ENCODE results near the gene ADARB2. TPM values are rescaled to one million over a fixed set of nuclear protein-coding genes. Genes with fewer than 3 reads are reported as not detected.

The ADARB2 gene
- total and polyA plus RNA-seq, 7 donors, result 0.05 to 0.39 (median 0.15) TPM; not detected in 2

- ATAC-seq, result no peak
- no peak for TF ChIP-seq CTCF (IDR thresholded peaks at IDR 0.05)
- H3K4me3 ChIP-seq, result no peak overlapping the region
- no peak overlapping the region for H3K27ac ChIP-seq
- no peak for DNase-seq
- no peaks in the 10 kb centered on the region for H3K36me3 ChIP-seq (ENCODE audit: insufficient read depth in 1 of 2, low read depth in 1 of 2)
- WGBS, 3 donors, result 94 to 95% (median 95%) methylated on average over 17 of the region's 17 CpGs
- intact Hi-C loops (cut with DNase I), result no loop called here
- H3K9me3 ChIP-seq, result no peaks in the 10 kb centered on the region
- H3K4me1 ChIP-seq, result no peaks in the 10 kb centered on the region
- no peaks in the 10 kb centered on the region for H3K27me3 ChIP-seq (ENCODE audit: insufficient read depth in 3 of 3, low read length in 2 of 3)
Observed at GRCh38 chr10:1589257-1589656, 148.1 kb downstream of the ADARB2 start.

GRCh38 chr10:1582739-1583138, 154.6 kb downstream of the ADARB2 start:
- H3K4me1 ChIP-seq, result no peaks in the 10 kb centered on the region
- no peak overlapping the region for H3K4me3 ChIP-seq
- no peaks in the 10 kb centered on the region for H3K9me3 ChIP-seq
- no peak for TF ChIP-seq CTCF (IDR thresholded peaks at IDR 0.05)
- WGBS, 3 donors, result 56 to 76% (median 70%) methylated on average over 4 of the region's 4 CpGs
- no peak for DNase-seq
- no peak overlapping the region for H3K27ac ChIP-seq
- ATAC-seq, result no peak
- no peaks in the 10 kb centered on the region for H3K36me3 ChIP-seq (ENCODE audit: insufficient read depth in 1 of 2, low read depth in 1 of 2)
- intact Hi-C loops (cut with DNase I), result no loop called here
- H3K27me3 ChIP-seq (ENCODE audit: insufficient read depth in 3 of 3, low read length in 2 of 3), result no peaks in the 10 kb centered on the region

- H3K4me3 ChIP-seq, result no peak overlapping the region
- TF ChIP-seq CTCF (IDR thresholded peaks at IDR 0.05), result no peak
- ATAC-seq (no peak), DNase-seq (no peak)
- WGBS, 3 donors, result 50 to 63% (median 53%) methylated on average over 11 of the region's 11 CpGs
- no peaks in the 10 kb centered on the region for H3K9me3 ChIP-seq
- H3K4me1 ChIP-seq, result no peaks in the 10 kb centered on the region
- H3K36me3 ChIP-seq (ENCODE audit: insufficient read depth in 1 of 2, low read depth in 1 of 2), result no peaks in the 10 kb centered on the region
- no peaks in the 10 kb centered on the region for H3K27me3 ChIP-seq (ENCODE audit: insufficient read depth in 3 of 3, low read length in 2 of 3)
- H3K27ac ChIP-seq, result no peak overlapping the region
- intact Hi-C loops (cut with DNase I), result no loop called here
Observed at GRCh38 chr10:1581189-1581588, 156.1 kb downstream of the ADARB2 start.

- no peak overlapping the region for H3K27ac ChIP-seq
- no peak for DNase-seq
- H3K4me1 ChIP-seq, result no peaks in the 10 kb centered on the region
- WGBS, 3 donors, result 50 to 55% (median 55%) methylated on average over 9 of the region's 9 CpGs
- no peaks in the 10 kb centered on the region for H3K36me3 ChIP-seq (ENCODE audit: insufficient read depth in 1 of 2, low read depth in 1 of 2)
- ATAC-seq, result no peak
- TF ChIP-seq CTCF (IDR thresholded peaks at IDR 0.05), result no peak
- H3K27me3 ChIP-seq (ENCODE audit: insufficient read depth in 3 of 3, low read length in 2 of 3), result no peaks in the 10 kb centered on the region
- no peaks in the 10 kb centered on the region for H3K9me3 ChIP-seq
- H3K4me3 ChIP-seq, result no peak overlapping the region
- intact Hi-C loops (cut with DNase I), result no loop called here
Observed at GRCh38 chr10:1579671-1580070, 157.7 kb downstream of the ADARB2 start.

GRCh38 chr10:1579141-1579491, 158.2 kb downstream of the ADARB2 start:
- Histone ChIP-seq H3K4me1 (no peaks in the 10 kb centered on the region), H3K27ac (no peak overlapping the region), H3K9me3 (no peaks in the 10 kb centered on the region), H3K27me3 (ENCODE audit: insufficient read depth in 3 of 3, low read length in 2 of 3) (no peaks in the 10 kb centered on the region), H3K36me3 (ENCODE audit: insufficient read depth in 1 of 2, low read depth in 1 of 2) (no peaks in the 10 kb centered on the region), H3K4me3 (no peak overlapping the region)
- DNase-seq, result no peak
- no peak for ATAC-seq
- TF ChIP-seq CTCF (IDR thresholded peaks at IDR 0.05), result no peak
- intact Hi-C loops (cut with DNase I), result no loop called here
- 72 to 84% (median 78%) methylated on average over 7 of the region's 7 CpGs for WGBS, 3 donors
